H1 (cell line): ENCODE data around the gene SLC39A11.

Experiments used
- ATF3 ChIP-seq: IDR thresholded peaks from 2 replicates; pipeline ENCODE4 v1.6.1; 2011; ENCODE audit warnings: low read depth, mild to moderate bottlenecking, low read length; ENCODE audit not compliant: insufficient read depth
- EZH2 ChIP-seq: fragments of 200-600 bp; sonication (generic); IDR thresholded peaks from 2 replicates; pipeline ENCODE4 v1.7.1; 2012; ENCODE audit warnings: low read depth, mild to moderate bottlenecking, moderate library complexity, low read length, inconsistent platforms; ENCODE audit not compliant: severe bottlenecking
- GTF2F1 ChIP-seq: IDR thresholded peaks from 2 replicates; pipeline ENCODE4 v1.6.1; 2012; ENCODE audit warnings: low read depth, low read length, improper control_type of control experiment, borderline replicate concordance
- JUN ChIP-seq: IDR thresholded peaks from 2 replicates; pipeline ENCODE4 v1.6.1; 2011; ENCODE audit warnings: low read depth, mild to moderate bottlenecking, improper control_type of control experiment, low read length
- POLR2A ChIP-seq, 2 experiments: IDR thresholded peaks; 1 replicate in 1 of 2; 2 replicates in 1 of 2; pipeline ENCODE4 v1.6.1; 2011; ENCODE audit warnings: low read depth in 2 of 2, low read length in 2 of 2, mild to moderate bottlenecking in 2 of 2; ENCODE audit errors: control extremely low read depth in 1 of 2
- POLR2AphosphoS5 ChIP-seq: IDR thresholded peaks from 2 replicates; pipeline ENCODE4 v1.6.1; 2011; ENCODE audit warnings: low read depth, low read length
- SUZ12 ChIP-seq: fragments of 200-600 bp; sonication (generic); IDR thresholded peaks from 2 replicates; pipeline ENCODE4 v1.6.1; 2012; ENCODE audit warnings: mild to moderate bottlenecking, inconsistent platforms, low read length, moderate library complexity, mixed read lengths
- TAF1 ChIP-seq: IDR thresholded peaks from 2 replicates; pipeline ENCODE4 v1.6.1; 2011; ENCODE audit warnings: mild to moderate bottlenecking, low read depth, low read length
- YY1 ChIP-seq: IDR thresholded peaks from 2 replicates; pipeline ENCODE4 v1.6.1; 2011; ENCODE audit warnings: low read depth, mild to moderate bottlenecking, low read length
- TF ChIP-seq, protein P1 (sequence below): IDR thresholded peaks from 2 replicates; pipeline ENCODE4 v1.6.1; 2012; ENCODE audit warnings: low read length, inconsistent platforms
- TF ChIP-seq, protein P2 (sequence below), 3 experiments: IDR thresholded peaks; 1 replicate in 2 of 3; 2 replicates in 1 of 3; pipeline versions ENCODE4 v1.5.1 to v1.6.1; 2011; ENCODE audit warnings: low read length in 3 of 3, mild to moderate bottlenecking in 3 of 3, inconsistent platforms in 2 of 3, low read depth in 1 of 3, moderate library complexity in 1 of 3; ENCODE audit not compliant: insufficient read depth in 1 of 3; ENCODE audit errors: control extremely low read depth in 1 of 3

DNA sequence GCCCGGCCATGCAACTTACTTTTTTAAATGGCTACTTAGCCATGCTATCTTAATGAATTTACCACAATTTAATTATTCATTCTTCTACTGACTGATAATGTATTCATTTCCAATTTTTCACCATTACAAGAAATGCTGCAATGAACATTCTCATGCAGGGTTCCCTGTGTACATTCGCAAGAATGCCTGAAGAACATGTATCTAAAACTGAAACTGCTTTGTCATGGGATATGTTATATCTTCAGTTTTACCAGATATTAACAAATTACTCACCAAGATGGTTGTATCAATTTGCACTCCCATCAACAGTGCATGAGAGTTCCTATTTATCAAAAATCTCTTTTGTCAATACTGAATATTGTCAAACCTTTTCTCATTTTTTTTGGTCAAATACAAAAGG lies 100.8 kb downstream of the SLC39A11 start:
- TF ChIP-seq, protein P1, sequence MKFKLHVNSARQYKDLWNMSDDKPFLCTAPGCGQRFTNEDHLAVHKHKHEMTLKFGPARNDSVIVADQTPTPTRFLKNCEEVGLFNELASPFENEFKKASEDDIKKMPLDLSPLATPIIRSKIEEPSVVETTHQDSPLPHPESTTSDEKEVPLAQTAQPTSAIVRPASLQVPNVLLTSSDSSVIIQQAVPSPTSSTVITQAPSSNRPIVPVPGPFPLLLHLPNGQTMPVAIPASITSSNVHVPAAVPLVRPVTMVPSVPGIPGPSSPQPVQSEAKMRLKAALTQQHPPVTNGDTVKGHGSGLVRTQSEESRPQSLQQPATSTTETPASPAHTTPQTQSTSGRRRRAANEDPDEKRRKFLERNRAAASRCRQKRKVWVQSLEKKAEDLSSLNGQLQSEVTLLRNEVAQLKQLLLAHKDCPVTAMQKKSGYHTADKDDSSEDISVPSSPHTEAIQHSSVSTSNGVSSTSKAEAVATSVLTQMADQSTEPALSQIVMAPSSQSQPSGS = no peak
- TF ChIP-seq POLR2AphosphoS5 = no peak
- no peak for TF ChIP-seq SUZ12
- TF ChIP-seq, protein P2, sequence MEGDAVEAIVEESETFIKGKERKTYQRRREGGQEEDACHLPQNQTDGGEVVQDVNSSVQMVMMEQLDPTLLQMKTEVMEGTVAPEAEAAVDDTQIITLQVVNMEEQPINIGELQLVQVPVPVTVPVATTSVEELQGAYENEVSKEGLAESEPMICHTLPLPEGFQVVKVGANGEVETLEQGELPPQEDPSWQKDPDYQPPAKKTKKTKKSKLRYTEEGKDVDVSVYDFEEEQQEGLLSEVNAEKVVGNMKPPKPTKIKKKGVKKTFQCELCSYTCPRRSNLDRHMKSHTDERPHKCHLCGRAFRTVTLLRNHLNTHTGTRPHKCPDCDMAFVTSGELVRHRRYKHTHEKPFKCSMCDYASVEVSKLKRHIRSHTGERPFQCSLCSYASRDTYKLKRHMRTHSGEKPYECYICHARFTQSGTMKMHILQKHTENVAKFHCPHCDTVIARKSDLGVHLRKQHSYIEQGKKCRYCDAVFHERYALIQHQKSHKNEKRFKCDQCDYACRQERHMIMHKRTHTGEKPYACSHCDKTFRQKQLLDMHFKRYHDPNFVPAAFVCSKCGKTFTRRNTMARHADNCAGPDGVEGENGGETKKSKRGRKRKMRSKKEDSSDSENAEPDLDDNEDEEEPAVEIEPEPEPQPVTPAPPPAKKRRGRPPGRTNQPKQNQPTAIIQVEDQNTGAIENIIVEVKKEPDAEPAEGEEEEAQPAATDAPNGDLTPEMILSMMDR (IDR thresholded peaks at IDR 0.05; ENCODE audit: control extremely low read depth in 1 of 3, insufficient read depth in 1 of 3, low read depth in 1 of 3, low read length in 3 of 3) = no peak
- no peak for TF ChIP-seq JUN
- TF ChIP-seq GTF2F1 = no peak
- TF ChIP-seq EZH2 = no peak
- TF ChIP-seq POLR2A (IDR thresholded peaks at IDR 0.05; ENCODE audit: control extremely low read depth in 1 of 2, low read depth in 2 of 2, low read length in 2 of 2) = no peak
- TF ChIP-seq ATF3 = no peak
- TF ChIP-seq TAF1 = no peak
- TF ChIP-seq YY1 = no peak
